Smooth muscle cell (in vitro differentiated cells): ENCODE results near the gene DPP6. TPM values are rescaled to one million over a fixed set of nuclear protein-coding genes. Genes with fewer than 3 reads are reported as not detected.

Source experiments
- DNase-seq: peaks from one replicate; lab custom pipeline; 2025; ENCODE audit not compliant: unreplicated experiment; lab: John Stamatoyannopoulos, UW
- H2AFZ ChIP-seq: fragments of 200-600 bp; sonication (generic); 2 replicates; pipeline ENCODE4 v1.6.0; 2016; ENCODE audit warnings: antibody characterized with exemption, low read depth, mild to moderate bottlenecking
- H3F3A ChIP-seq: fragments of 200-600 bp; sonication (generic); 2 replicates; pipeline ENCODE4 v1.6.0; 2017; ENCODE audit warnings: antibody characterized with exemption, low read depth
- H3K27ac ChIP-seq: fragments of 200-600 bp; sonication (generic); 2 replicates; pipeline ENCODE4 v1.5.1; 2016; ENCODE audit warnings: low read depth, mild to moderate bottlenecking
- H3K27me3 ChIP-seq: fragments of 200-600 bp; sonication (generic); 2 replicates; pipeline ENCODE4 v1.6.1; 2016; ENCODE audit warnings: low read depth, mild to moderate bottlenecking
- H3K36me3 ChIP-seq: fragments of 200-600 bp; sonication (generic); 2 replicates; pipeline ENCODE4 v1.5.1; 2016; ENCODE audit warnings: low read depth
- H3K4me1 ChIP-seq: fragments of 200-600 bp; sonication (generic); 2 replicates; pipeline ENCODE4 v1.5.1; 2016; ENCODE audit warnings: low read depth
- H3K4me2 ChIP-seq: fragments of 200-600 bp; sonication (generic); 2 replicates; pipeline ENCODE4 v1.6.0; 2016; ENCODE audit warnings: mild to moderate bottlenecking
- H3K4me3 ChIP-seq: fragments of 200-600 bp; sonication (generic); 2 replicates; pipeline ENCODE4 v1.5.1; 2016; ENCODE audit warnings: mild to moderate bottlenecking
- H3K79me2 ChIP-seq: fragments of 200-600 bp; sonication (generic); 2 replicates; pipeline ENCODE4 v1.6.0; 2016; ENCODE audit warnings: low read depth, mild to moderate bottlenecking
- H3K9ac ChIP-seq: fragments of 200-600 bp; sonication (generic); 2 replicates; pipeline ENCODE4 v1.6.0; 2016; ENCODE audit warnings: low read depth
- H3K9me3 ChIP-seq: fragments of 200-600 bp; sonication (generic); replicated peaks from 2 replicates; pipeline ENCODE4 v1.5.1; 2016; ENCODE audit warnings: low read depth
- H4K20me1 ChIP-seq: fragments of 200-600 bp; sonication (generic); 2 replicates; pipeline ENCODE4 v1.6.0; 2016; ENCODE audit warnings: low read depth
- WGBS: methylation state at CpG from one replicate; pipeline ENCODE4 v1.1.7; 2016; ENCODE audit warnings: low lambda C conversion rate; 5-methylcytosine and 5-hydroxymethylcytosine counted together
- polyA plus RNA-seq: library from polyadenylated mRNA; unstranded; fragments of >200 nt; fragmentation: Nextera tagmentation; extraction: Ambion mirVana; gene quantifications from 2 replicates; pipeline ENCODE4 v1.2.1, GENCODE V29; 2016
- total RNA-seq: library from RNA; depleted of rRNA; stranded (reverse); fragments of >200 nt; gene quantifications from 2 replicates; pipeline ENCODE4 v1.2.3, GENCODE V29; 2014
- TF ChIP-seq, protein P1 (sequence below): fragments of 200-600 bp; sonication (generic); IDR thresholded peaks from 2 replicates; pipeline ENCODE4 v1.5.1; 2017; ENCODE audit warnings: borderline replicate concordance, mild to moderate bottlenecking, antibody characterized with exemption; ENCODE audit not compliant: insufficient read depth, poor library complexity, severe bottlenecking

The DPP6 gene
- total and polyA plus RNA-seq, 2 experiments from 2014 or later: 0.72 TPM; not detected in 1

DNA sequence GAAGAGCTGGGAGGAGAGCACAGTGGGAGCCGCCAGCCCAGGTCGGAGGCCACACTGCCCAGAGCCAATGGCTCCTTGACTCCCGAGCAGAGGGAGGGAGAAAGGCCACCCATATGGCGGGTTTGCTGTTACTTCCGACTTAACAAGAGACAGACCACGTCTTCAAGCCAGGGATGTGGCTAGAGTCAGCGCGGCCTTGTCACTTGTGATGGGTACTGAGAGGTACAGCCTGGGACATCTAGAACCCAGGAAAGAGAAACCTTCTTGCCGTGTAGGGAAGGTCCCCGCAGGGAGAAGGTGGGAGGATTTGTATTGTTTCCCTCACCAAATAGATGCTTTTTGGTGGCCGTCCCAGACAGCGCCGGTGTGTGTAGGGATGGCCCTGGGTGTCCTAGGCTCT is 823.1 kb downstream of the DPP6 start:
- Histone ChIP-seq H3K4me1 (no peaks in the 10 kb centered on the region), H3K36me3 (no peaks in the 10 kb centered on the region), H3K9me3 (no peaks in the 10 kb centered on the region), H3K27me3 (no peaks in the 10 kb centered on the region), H3K27ac (no peak overlapping the region), H3K9ac (no peak overlapping the region), H3K4me2 (no peak overlapping the region), H2AFZ (no peak overlapping the region), H4K20me1 (no peaks in the 10 kb centered on the region), H3K79me2 (no peaks in the 10 kb centered on the region), H3K4me3 (no peak overlapping the region), H3F3A (no peaks in the 10 kb centered on the region)
- TF ChIP-seq, protein P1, sequence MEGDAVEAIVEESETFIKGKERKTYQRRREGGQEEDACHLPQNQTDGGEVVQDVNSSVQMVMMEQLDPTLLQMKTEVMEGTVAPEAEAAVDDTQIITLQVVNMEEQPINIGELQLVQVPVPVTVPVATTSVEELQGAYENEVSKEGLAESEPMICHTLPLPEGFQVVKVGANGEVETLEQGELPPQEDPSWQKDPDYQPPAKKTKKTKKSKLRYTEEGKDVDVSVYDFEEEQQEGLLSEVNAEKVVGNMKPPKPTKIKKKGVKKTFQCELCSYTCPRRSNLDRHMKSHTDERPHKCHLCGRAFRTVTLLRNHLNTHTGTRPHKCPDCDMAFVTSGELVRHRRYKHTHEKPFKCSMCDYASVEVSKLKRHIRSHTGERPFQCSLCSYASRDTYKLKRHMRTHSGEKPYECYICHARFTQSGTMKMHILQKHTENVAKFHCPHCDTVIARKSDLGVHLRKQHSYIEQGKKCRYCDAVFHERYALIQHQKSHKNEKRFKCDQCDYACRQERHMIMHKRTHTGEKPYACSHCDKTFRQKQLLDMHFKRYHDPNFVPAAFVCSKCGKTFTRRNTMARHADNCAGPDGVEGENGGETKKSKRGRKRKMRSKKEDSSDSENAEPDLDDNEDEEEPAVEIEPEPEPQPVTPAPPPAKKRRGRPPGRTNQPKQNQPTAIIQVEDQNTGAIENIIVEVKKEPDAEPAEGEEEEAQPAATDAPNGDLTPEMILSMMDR: no peak
- DNase-seq: no peak
- WGBS: 94% methylated on average over 13 of the region's 13 CpGs

GRCh38 chr7:154876516-154876915 is 824.3 kb downstream of the DPP6 start:
- no peak for DNase-seq
- no peak overlapping the region for H3K27ac ChIP-seq
- no peak overlapping the region for H3K4me2 ChIP-seq
- H3F3A ChIP-seq: no peaks in the 10 kb centered on the region
- H3K4me3 ChIP-seq: no peak overlapping the region
- no peaks in the 10 kb centered on the region for H3K27me3 ChIP-seq
- no peaks in the 10 kb centered on the region for H4K20me1 ChIP-seq
- no peak overlapping the region for H3K9ac ChIP-seq
- no peaks in the 10 kb centered on the region for H3K36me3 ChIP-seq
- 77% methylated on average over 5 of the region's 5 CpGs for WGBS
- no peak overlapping the region for H2AFZ ChIP-seq
- H3K79me2 ChIP-seq: no peaks in the 10 kb centered on the region
- no peaks in the 10 kb centered on the region for H3K9me3 ChIP-seq
- no peaks in the 10 kb centered on the region for H3K4me1 ChIP-seq
- TF ChIP-seq, protein P1: no peak

GRCh38 chr7:154877031-154877430 is 824.8 kb downstream of the DPP6 start:
- no peaks in the 10 kb centered on the region for H3F3A ChIP-seq
- no peak overlapping the region for H3K4me2 ChIP-seq
- no peak overlapping the region for H3K9ac ChIP-seq
- H3K4me3 ChIP-seq: no peak overlapping the region
- no peaks in the 10 kb centered on the region for H3K4me1 ChIP-seq
- H3K9me3 ChIP-seq: no peaks in the 10 kb centered on the region
- H3K36me3 ChIP-seq: no peaks in the 10 kb centered on the region
- H4K20me1 ChIP-seq: no peaks in the 10 kb centered on the region
- H3K27me3 ChIP-seq: no peaks in the 10 kb centered on the region
- 93% methylated on average over 9 of the region's 9 CpGs for WGBS
- TF ChIP-seq, protein P1: no peak
- no peak overlapping the region for H3K27ac ChIP-seq
- H3K79me2 ChIP-seq: no peaks in the 10 kb centered on the region
- H2AFZ ChIP-seq: no peak overlapping the region
- DNase-seq: no peak

DNA sequence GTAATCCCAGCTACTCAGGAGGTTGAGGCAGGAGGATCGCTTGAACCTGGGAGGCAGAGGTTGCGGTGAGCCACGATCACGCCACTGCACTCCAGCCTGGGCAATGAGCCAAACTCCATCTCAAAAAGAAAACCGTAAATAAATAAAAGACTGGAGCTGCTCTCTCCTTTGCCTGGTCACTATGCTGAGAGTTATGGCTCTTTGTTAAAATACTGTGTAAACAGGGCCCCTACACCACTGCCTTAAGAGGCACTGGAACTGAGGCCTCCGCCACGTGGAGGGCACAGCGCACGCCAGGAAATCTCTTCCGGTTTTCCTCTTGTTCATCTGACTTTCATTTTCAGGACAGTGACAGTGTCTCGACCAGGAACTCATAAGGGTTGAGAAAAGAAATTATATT is 827.4 kb downstream of the DPP6 start:
- H3K36me3 ChIP-seq: no peaks in the 10 kb centered on the region
- H3K27ac ChIP-seq: no peak overlapping the region
- no peaks in the 10 kb centered on the region for H3K79me2 ChIP-seq
- TF ChIP-seq, protein P1: no peak
- WGBS: 71% methylated on average over 11 of the region's 11 CpGs
- no peak overlapping the region for H2AFZ ChIP-seq
- H3F3A ChIP-seq: no peaks in the 10 kb centered on the region
- no peak overlapping the region for H3K9ac ChIP-seq
- DNase-seq: no peak
- no peaks in the 10 kb centered on the region for H3K27me3 ChIP-seq
- no peak overlapping the region for H3K4me2 ChIP-seq
- H3K9me3 ChIP-seq: no peaks in the 10 kb centered on the region
- H3K4me3 ChIP-seq: no peak overlapping the region
- no peaks in the 10 kb centered on the region for H4K20me1 ChIP-seq
- H3K4me1 ChIP-seq: no peaks in the 10 kb centered on the region
